Activated CD4-positive, alpha-beta memory T cell treated with anti-CD3 and anti-CD28 coated beads for 36 hours (primary cell): ENCODE data around the gene HPDL. TPM values are rescaled to one million over a fixed set of nuclear protein-coding genes. Genes with fewer than 3 reads are reported as not detected.

Experiments used
- CTCF ChIA-PET: fragments of 350-600 bp; sonication (Branson Sonifier 250); formaldehyde crosslinking; loops from one replicate; lab custom pipeline; 2021; ENCODE audit warnings: antibody characterized with exemption, inconsistent platforms; lab: Charles Lee
- POLR2A ChIA-PET: fragments of 350-600 bp; sonication (Branson Sonifier 250); formaldehyde crosslinking; loops from one replicate; lab custom pipeline; 2021; ENCODE audit warnings: antibody characterized with exemption; lab: Charles Lee
- DNase-seq: peaks from one replicate; pipeline ENCODE4 v3.0.0-alpha.2; 2020
- H3K27ac Mint-ChIP-seq: one replicate; pipeline ENCODE4 v1.8.0; 2021; ENCODE audit warnings: mixed read lengths
- H3K27me3 Mint-ChIP-seq: one replicate; pipeline ENCODE4 v1.8.0; 2021; ENCODE audit warnings: mixed read lengths
- H3K36me3 Mint-ChIP-seq: one replicate; pipeline ENCODE4 v1.8.0; 2021; ENCODE audit warnings: mixed read lengths
- H3K4me1 Mint-ChIP-seq: one replicate; pipeline ENCODE4 v1.8.0; 2021; ENCODE audit warnings: low read depth, mixed read lengths
- H3K4me3 Mint-ChIP-seq: one replicate; pipeline ENCODE4 v1.8.0; 2021; ENCODE audit warnings: mild to moderate bottlenecking, mixed read lengths
- H3K9me3 Mint-ChIP-seq: one replicate; pipeline ENCODE4 v1.8.0; 2021; ENCODE audit warnings: mixed read lengths
- intact Hi-C: fragments of 100-400 bp; cut with micrococcal nuclease; formaldehyde crosslinking; loops from one replicate; pipeline ENCODE4 v1.15.1; 2023
- total RNA-seq, 2 experiments: library from RNA; stranded (reverse); gene quantifications; one replicate each; pipeline ENCODE4 v1.2.3, GENCODE V29; 2021

The HPDL gene
- total RNA-seq, 2 experiments from 2014 or later: 12.7 to 14.3 TPM

- H3K27me3 Mint-ChIP-seq: no peaks in the 10 kb centered on the region
- DNase-seq: no peak
- H3K4me3 Mint-ChIP-seq: no peak overlapping the region
- peaks cover 34% of the 10 kb centered on the region for H3K36me3 Mint-ChIP-seq
- POLR2A ChIA-PET: interaction anchor here (0.6 to 5.7 kb wide), 3 partner anchors 11 to 568 kb away, joined by 3 to 70 read pairs (median 56); partner anchors contain the start of gene HPDL
- H3K27ac Mint-ChIP-seq: peak overlapping the region; percentile 98
- intact Hi-C loops: no loop called here
- CTCF ChIA-PET: interaction anchor here (0.7 kb wide), 1 partner anchor 13 kb away, joined by 3 read pairs; no protein-coding TSS in a partner anchor
- peaks cover 38% of the 10 kb centered on the region for H3K4me1 Mint-ChIP-seq
- no peaks in the 10 kb centered on the region for H3K9me3 Mint-ChIP-seq
These were observed 11.1 kb downstream of the HPDL start for GRCh38 chr1:45337630-45338325.

- CTCF ChIA-PET: interaction anchor here (0.8 to 3.7 kb wide), 20 partner anchors 14 to 609 kb away, joined by 3 to 48 read pairs (median 4); partner anchors contain the start of genes CCDC163, HECTD3, HPDL and MMACHC
- intact Hi-C loops: loop anchor here (1.0 kb wide), 7 partner anchors 12 to 346 kb away; partner anchors contain the start of genes CCDC163, GPBP1L1, MMACHC and NASP
- Mint-ChIP-seq H3K4me3 (peak within 1 kb of the TSS; percentile 93), H3K4me1 (peaks cover 34% of the 10 kb centered on the region), H3K27me3 (no peaks in the 10 kb centered on the region), H3K27ac (peak within 1 kb of the TSS; percentile 98), H3K9me3 (no peaks in the 10 kb centered on the region), H3K36me3 (peaks cover 44% of the 10 kb centered on the region)
- POLR2A ChIA-PET: interaction anchor here (0.5 to 5.7 kb wide), 34 partner anchors 9 to 666 kb away, joined by 3 to 70 read pairs (median 4); partner anchors contain the start of genes AKR1A1, ARMH1, BTBD19 and CCDC163
- peak; percentile 97 for DNase-seq
These were observed 13.3 kb downstream of the HPDL start, which contains the start of the genes MUTYH and TOE1 for GRCh38 chr1:45339789-45340558. Gene MUTYH (minus strand): TSS chr1:45340440. CDS start chr1:45334505, 5,935 bp downstream. Gene TOE1 (plus strand): TSS chr1:45340170. CDS start chr1:45340253, 83 bp downstream.

GRCh38 chr1:45340816-45341466, 14.2 kb downstream of the HPDL start:
- peaks cover 51% of the 10 kb centered on the region for H3K36me3 Mint-ChIP-seq
- intact Hi-C loops: loop anchor here (1.0 kb wide), 6 partner anchors 19 to 329 kb away; partner anchors contain the start of genes CCDC163, MMACHC, NASP and TESK2
- H3K9me3 Mint-ChIP-seq: no peaks in the 10 kb centered on the region
- POLR2A ChIA-PET: interaction anchor here (0.8 to 5.7 kb wide), 21 partner anchors 8 to 619 kb away, joined by 3 to 70 read pairs (median 8); partner anchors contain the start of genes AKR1A1, CCDC163, HECTD3 and HPDL
- peak overlapping the region; percentile 93 for H3K4me3 Mint-ChIP-seq
- H3K4me1 Mint-ChIP-seq: peaks cover 39% of the 10 kb centered on the region
- CTCF ChIA-PET: interaction anchor here (0.8 to 3.7 kb wide), 13 partner anchors 15 to 329 kb away, joined by 3 to 48 read pairs (median 14); partner anchors contain the start of genes CCDC163, HECTD3, HPDL and MMACHC
- peak overlapping the region; percentile 98 for H3K27ac Mint-ChIP-seq
- H3K27me3 Mint-ChIP-seq: no peaks in the 10 kb centered on the region
- peak; percentile 56 for DNase-seq

- intact Hi-C loops: no loop called here
- H3K27ac Mint-ChIP-seq: no peak overlapping the region
These were observed 17.8 kb downstream of the HPDL start for GRCh38 chr1:45344499-45344898.

GRCh38 chr1:45345014-45345413, 18.3 kb downstream of the HPDL start:
- H3K4me1 Mint-ChIP-seq: peaks cover 29% of the 10 kb centered on the region
- H3K9me3 Mint-ChIP-seq: no peaks in the 10 kb centered on the region
- no peak for DNase-seq
- no peak overlapping the region for H3K27ac Mint-ChIP-seq
- H3K4me3 Mint-ChIP-seq: no peak overlapping the region
- no peaks in the 10 kb centered on the region for H3K27me3 Mint-ChIP-seq
- ChIA-PET POLR2A (no interaction called here), CTCF (no interaction called here)
- peaks cover 42% of the 10 kb centered on the region for H3K36me3 Mint-ChIP-seq
- intact Hi-C loops: no loop called here

More at GRCh38 chr1:45344499-45344898, 17.8 kb downstream of the HPDL start:
- H3K27me3 Mint-ChIP-seq: no peaks in the 10 kb centered on the region
- H3K36me3 Mint-ChIP-seq: peaks cover 42% of the 10 kb centered on the region
- no peak overlapping the region for H3K4me3 Mint-ChIP-seq
- peaks cover 29% of the 10 kb centered on the region for H3K4me1 Mint-ChIP-seq
- no peaks in the 10 kb centered on the region for H3K9me3 Mint-ChIP-seq
- CTCF ChIA-PET: interaction anchor here (0.6 to 2.6 kb wide), 3 partner anchors 16 to 175 kb away, joined by 3 to 11 read pairs (median 7); no protein-coding TSS in a partner anchor
- POLR2A ChIA-PET: interaction anchor here (0.9 to 1.0 kb wide), 2 partner anchors 18 to 334 kb away, joined by 3 to 5 read pairs; partner anchors contain the start of genes HECTD3 and HPDL
- DNase-seq: no peak

GRCh38 chr1:45346473-45346872, 19.8 kb downstream of the HPDL start:
- H3K4me1 Mint-ChIP-seq: peaks cover 23% of the 10 kb centered on the region
- H3K9me3 Mint-ChIP-seq: no peaks in the 10 kb centered on the region
- intact Hi-C loops: no loop called here
- H3K36me3 Mint-ChIP-seq: peaks cover 33% of the 10 kb centered on the region
- DNase-seq: no peak
- no peak overlapping the region for H3K4me3 Mint-ChIP-seq
- H3K27me3 Mint-ChIP-seq: no peaks in the 10 kb centered on the region
- CTCF ChIA-PET: interaction anchor here (1.5 to 2.9 kb wide), 2 partner anchors 143 to 146 kb away, joined by 3 to 22 read pairs; no protein-coding TSS in a partner anchor
- H3K27ac Mint-ChIP-seq: no peak overlapping the region
- POLR2A ChIA-PET: interaction anchor here (1.0 to 1.8 kb wide), 2 partner anchors 18 to 155 kb away, joined by 3 to 4 read pairs; no protein-coding TSS in a partner anchor

GRCh38 chr1:45348020-45348419, 21.3 kb downstream of the HPDL start:
- Mint-ChIP-seq H3K4me1 (peaks cover 7% of the 10 kb centered on the region), H3K27me3 (no peaks in the 10 kb centered on the region), H3K9me3 (no peaks in the 10 kb centered on the region), H3K36me3 (peaks cover 20% of the 10 kb centered on the region), H3K4me3 (no peak overlapping the region), H3K27ac (no peak overlapping the region)
- CTCF ChIA-PET: interaction anchor here (0.6 to 3.0 kb wide), 4 partner anchors 10 to 334 kb away, joined by 3 to 22 read pairs (median 9); no protein-coding TSS in a partner anchor
- intact Hi-C loops: no loop called here
- no peak for DNase-seq
- POLR2A ChIA-PET: interaction anchor here (1.3 to 4.3 kb wide), 3 partner anchors 8 to 144 kb away, joined by 5 to 27 read pairs (median 6); partner anchors contain the start of genes MUTYH, TESK2 and TOE1

- CTCF ChIA-PET: interaction anchor here (2.9 to 3.0 kb wide), 2 partner anchors 11 to 144 kb away, joined by 15 to 22 read pairs; no protein-coding TSS in a partner anchor
These were observed 21.9 kb downstream of the HPDL start for GRCh38 chr1:45348609-45348965.

GRCh38 chr1:45348966-45349677, 22.4 kb downstream of the HPDL start:
- Mint-ChIP-seq H3K4me3 (no peak overlapping the region), H3K9me3 (no peaks in the 10 kb centered on the region), H3K27ac (no peak overlapping the region), H3K27me3 (no peaks in the 10 kb centered on the region), H3K36me3 (peaks cover 15% of the 10 kb centered on the region), H3K4me1 (peaks cover 7% of the 10 kb centered on the region)
- intact Hi-C loops: no loop called here
- no peak for DNase-seq
- ChIA-PET CTCF (interaction anchor here (2.9 to 3.0 kb wide), 2 partner anchors 10 to 144 kb away, joined by 15 to 22 read pairs; no protein-coding TSS in a partner anchor), POLR2A (interaction anchor here (1.4 to 4.3 kb wide), 3 partner anchors 9 to 173 kb away, joined by 5 to 27 read pairs (median 5); partner anchors contain the start of genes MUTYH, PRDX1 and TOE1)

More at GRCh38 chr1:45348609-45348965, 21.9 kb downstream of the HPDL start:
- Mint-ChIP-seq H3K4me3 (no peak overlapping the region), H3K27me3 (no peaks in the 10 kb centered on the region), H3K4me1 (peaks cover 7% of the 10 kb centered on the region), H3K9me3 (no peaks in the 10 kb centered on the region), H3K27ac (no peak overlapping the region), H3K36me3 (peaks cover 17% of the 10 kb centered on the region)
- intact Hi-C loops: no loop called here
- POLR2A ChIA-PET: interaction anchor here (1.5 to 4.3 kb wide), 2 partner anchors 9 to 141 kb away, joined by 5 to 27 read pairs; partner anchors contain the start of genes MUTYH and TOE1
- no peak for DNase-seq

- no peaks in the 10 kb centered on the region for H3K27me3 Mint-ChIP-seq
- no peak for DNase-seq
- no peak overlapping the region for H3K27ac Mint-ChIP-seq
- H3K4me3 Mint-ChIP-seq: no peak overlapping the region
- peaks cover 2% of the 10 kb centered on the region for H3K4me1 Mint-ChIP-seq
- H3K9me3 Mint-ChIP-seq: no peaks in the 10 kb centered on the region
- POLR2A ChIA-PET: no interaction called here
- CTCF ChIA-PET: interaction anchor here (0.6 to 1.3 kb wide), 3 partner anchors 51 to 161 kb away, joined by 3 read pairs; no protein-coding TSS in a partner anchor
- no peaks in the 10 kb centered on the region for H3K36me3 Mint-ChIP-seq
- intact Hi-C loops: no loop called here
These were observed 24.8 kb downstream of the HPDL start for GRCh38 chr1:45351508-45351907.
